ENCODE results near the gene NFX1. TPM values are rescaled to one million over a fixed set of nuclear protein-coding genes. Genes with fewer than 3 reads are reported as not detected.

The NFX1 gene
- total and polyA plus RNA-seq, 5 donors = 12.3 to 37.6 (median 29.5) TPM

GRCh38 chr9:33403941-33404787 is 113.8 kb downstream of the NFX1 start:
- peak in 2 of 3 donors; percentile 49 to 64 for DNase-seq
- intact Hi-C loops (cut with DNase I) = no loop called here
- no peaks in the 10 kb centered on the region for H3K4me1 ChIP-seq (ENCODE audit: control insufficient read depth, insufficient read depth, low read length)

GRCh38 chr9:33404788-33405362 is 114.6 kb downstream of the NFX1 start:
- peak overlapping the region; percentile 33 for H3K27ac ChIP-seq (ENCODE audit: low read length)
- peak in 1 of 3 donors; percentile 42 for DNase-seq
- peak; percentile 20 to 49 for ATAC-seq
- no peak overlapping the region for H3K4me3 ChIP-seq (ENCODE audit: low read length)
- no peaks in the 10 kb centered on the region for H3K4me1 ChIP-seq (ENCODE audit: control insufficient read depth, insufficient read depth, low read length)
- H3K9me3 ChIP-seq (ENCODE audit: control insufficient read depth, low read length) = no peaks in the 10 kb centered on the region
- intact Hi-C loops (cut with DNase I) = no loop called here
- 85% methylated on average over 4 of the region's 4 CpGs for WGBS
- H3K27me3 ChIP-seq (ENCODE audit: control insufficient read depth, insufficient read depth) = no peaks in the 10 kb centered on the region

More at GRCh38 chr9:33403941-33404787, 113.8 kb downstream of the NFX1 start:
- WGBS = 72% methylated on average over 17 of the region's 17 CpGs
- Histone ChIP-seq H3K4me3 (ENCODE audit: low read length) (no peak overlapping the region), H3K27ac (ENCODE audit: low read length) (peak overlapping the region; percentile 32), H3K9me3 (ENCODE audit: control insufficient read depth, low read length) (no peaks in the 10 kb centered on the region), H3K27me3 (ENCODE audit: control insufficient read depth, insufficient read depth) (no peaks in the 10 kb centered on the region)
- peak; percentile 67 to 91 for ATAC-seq

- 95% methylated on average over 3 of the region's 3 CpGs for WGBS
- intact Hi-C loops (cut with DNase I) = no loop called here
- Histone ChIP-seq H3K27ac (ENCODE audit: low read length) (no peak overlapping the region), H3K4me3 (ENCODE audit: low read length) (no peak overlapping the region), H3K27me3 (ENCODE audit: control insufficient read depth, insufficient read depth) (no peaks in the 10 kb centered on the region), H3K9me3 (ENCODE audit: control insufficient read depth, low read length) (no peaks in the 10 kb centered on the region), H3K4me1 (ENCODE audit: control insufficient read depth, insufficient read depth, low read length) (no peaks in the 10 kb centered on the region)
- no peak for ATAC-seq
- no peak for DNase-seq
These were observed 116.7 kb downstream of the NFX1 start for GRCh38 chr9:33407061-33407460.

- no peaks in the 10 kb centered on the region for H3K4me1 ChIP-seq (ENCODE audit: control insufficient read depth, insufficient read depth, low read length)
- no peak for ATAC-seq
- DNase-seq = peak in 1 of 3 donors; percentile 12
- no peaks in the 10 kb centered on the region for H3K9me3 ChIP-seq (ENCODE audit: control insufficient read depth, low read length)
- 78% methylated on average over 5 of the region's 5 CpGs for WGBS
- H3K27me3 ChIP-seq (ENCODE audit: control insufficient read depth, insufficient read depth) = no peaks in the 10 kb centered on the region
- intact Hi-C loops (cut with DNase I) = no loop called here
- no peak overlapping the region for H3K27ac ChIP-seq (ENCODE audit: low read length)
- no peak overlapping the region for H3K4me3 ChIP-seq (ENCODE audit: low read length)
These were observed 117.8 kb downstream of the NFX1 start for GRCh38 chr9:33408087-33408486.

- DNase-seq = no peak
- Histone ChIP-seq H3K4me1 (ENCODE audit: control insufficient read depth, insufficient read depth, low read length) (no peaks in the 10 kb centered on the region), H3K4me3 (ENCODE audit: low read length) (no peak overlapping the region), H3K27ac (ENCODE audit: low read length) (no peak overlapping the region), H3K27me3 (ENCODE audit: control insufficient read depth, insufficient read depth) (no peaks in the 10 kb centered on the region), H3K9me3 (ENCODE audit: control insufficient read depth, low read length) (no peaks in the 10 kb centered on the region)
- WGBS = 57% methylated on average over 3 of the region's 3 CpGs
- no peak for ATAC-seq
- intact Hi-C loops (cut with DNase I) = loop anchor here in 2 of 4 donors (2.0 kb wide), 2 partner anchors 39 to 41 kb away; no protein-coding TSS in a partner anchor
These were observed 124.0 kb downstream of the NFX1 start for GRCh38 chr9:33414268-33414667.

GRCh38 chr9:33414889-33415500 is 124.7 kb downstream of the NFX1 start:
- intact Hi-C loops (cut with DNase I) = loop anchor here in 3 of 4 donors (2.0 to 5.0 kb wide), 3 partner anchors 40 to 43 kb away; no protein-coding TSS in a partner anchor
- 62% methylated on average over 13 of the region's 13 CpGs for WGBS
- ATAC-seq = no peak

GRCh38 chr9:33415501-33416038 is 125.3 kb downstream of the NFX1 start:
- ATAC-seq = peak; percentile 79 to 80
- H3K27me3 ChIP-seq (ENCODE audit: control insufficient read depth, insufficient read depth) = no peaks in the 10 kb centered on the region
- no peaks in the 10 kb centered on the region for H3K4me1 ChIP-seq (ENCODE audit: control insufficient read depth, insufficient read depth, low read length)
- intact Hi-C loops (cut with DNase I) = loop anchor here in 3 of 4 donors (2.0 to 5.0 kb wide), 3 partner anchors 41 to 43 kb away; no protein-coding TSS in a partner anchor
- no peak overlapping the region for H3K4me3 ChIP-seq (ENCODE audit: low read length)
- no peak overlapping the region for H3K27ac ChIP-seq (ENCODE audit: low read length)
- WGBS = 30% methylated on average over 9 of the region's 9 CpGs
- DNase-seq = peak; percentile 72 to 93 (median 88)
- H3K9me3 ChIP-seq (ENCODE audit: control insufficient read depth, low read length) = no peaks in the 10 kb centered on the region

More at GRCh38 chr9:33414889-33415500, 124.7 kb downstream of the NFX1 start:
- DNase-seq = no peak
- Histone ChIP-seq H3K27me3 (ENCODE audit: control insufficient read depth, insufficient read depth) (no peaks in the 10 kb centered on the region), H3K4me1 (ENCODE audit: control insufficient read depth, insufficient read depth, low read length) (no peaks in the 10 kb centered on the region), H3K4me3 (ENCODE audit: low read length) (no peak overlapping the region), H3K9me3 (ENCODE audit: control insufficient read depth, low read length) (no peaks in the 10 kb centered on the region), H3K27ac (ENCODE audit: low read length) (no peak overlapping the region)

GRCh38 chr9:33416996-33417395 is 126.7 kb downstream of the NFX1 start:
- no peak overlapping the region for H3K4me3 ChIP-seq (ENCODE audit: low read length)
- no peaks in the 10 kb centered on the region for H3K27me3 ChIP-seq (ENCODE audit: control insufficient read depth, insufficient read depth)
- no peaks in the 10 kb centered on the region for H3K9me3 ChIP-seq (ENCODE audit: control insufficient read depth, low read length)
- H3K4me1 ChIP-seq (ENCODE audit: control insufficient read depth, insufficient read depth, low read length) = no peaks in the 10 kb centered on the region
- ATAC-seq (no peak), DNase-seq (no peak)
- H3K27ac ChIP-seq (ENCODE audit: low read length) = no peak overlapping the region
- intact Hi-C loops (cut with DNase I) = loop anchor here in 1 of 4 donors (5.0 kb wide), 1 partner anchor 45 kb away; no protein-coding TSS in a partner anchor
- 71% methylated on average over 5 of the region's 5 CpGs for WGBS

- Histone ChIP-seq H3K27ac (ENCODE audit: low read length) (no peak overlapping the region), H3K4me3 (ENCODE audit: low read length) (no peak overlapping the region), H3K9me3 (ENCODE audit: control insufficient read depth, low read length) (no peaks in the 10 kb centered on the region), H3K4me1 (ENCODE audit: control insufficient read depth, insufficient read depth, low read length) (no peaks in the 10 kb centered on the region), H3K27me3 (ENCODE audit: control insufficient read depth, insufficient read depth) (no peaks in the 10 kb centered on the region)
- no peak for ATAC-seq
- intact Hi-C loops (cut with DNase I) = loop anchor here in 1 of 4 donors (5.0 kb wide), 1 partner anchor 46 kb away; no protein-coding TSS in a partner anchor
- WGBS = 93% methylated on average over 8 of the region's 8 CpGs
- DNase-seq = no peak
These were observed 127.8 kb downstream of the NFX1 start for GRCh38 chr9:33418090-33418489.

GRCh38 chr9:33419708-33420303 is 129.5 kb downstream of the NFX1 start:
- WGBS = 72% methylated on average over 10 of the region's 10 CpGs

More at GRCh38 chr9:33419708-33420303, 129.5 kb downstream of the NFX1 start:
- DNase-seq (no peak), ATAC-seq (no peak)
- H3K27me3 ChIP-seq (ENCODE audit: control insufficient read depth, insufficient read depth) = no peaks in the 10 kb centered on the region
- no peaks in the 10 kb centered on the region for H3K4me1 ChIP-seq (ENCODE audit: control insufficient read depth, insufficient read depth, low read length)
- intact Hi-C loops (cut with DNase I) = loop anchor here in 1 of 4 donors (5.0 kb wide), 1 partner anchor 48 kb away; no protein-coding TSS in a partner anchor
- H3K9me3 ChIP-seq (ENCODE audit: control insufficient read depth, low read length) = no peaks in the 10 kb centered on the region
- no peak overlapping the region for H3K27ac ChIP-seq (ENCODE audit: low read length)
- H3K4me3 ChIP-seq (ENCODE audit: low read length) = no peak overlapping the region
